Caco-2 (cell line): ENCODE measurements around the gene ZC3H18. TPM values are rescaled to one million over a fixed set of nuclear protein-coding genes. Genes with fewer than 3 reads are reported as not detected.
"Not testable (repeated sequence)": the region's sequence is repeated elsewhere in the genome, so short reads cannot be mapped to it uniquely, and the experiment has no call there.

ENCODE experiments used
- BruUV-seq: library from RNA; stranded (reverse); fragments of 400-500 nt; replicated peaks from 2 replicates; lab custom pipeline; 2021; lab: Mats Ljungman, UMichigan
- CTCF ChIA-PET: fragments of 300-600 bp; sonication (Branson Sonifier 250); formaldehyde crosslinking; loops from one replicate; lab custom pipeline; 2022; ENCODE audit warnings: antibody characterized with exemption; lab: Charles Lee
- POLR2A ChIA-PET: fragments of 300-600 bp; sonication (Branson Sonifier 250); formaldehyde crosslinking; loops from one replicate; lab custom pipeline; 2022; ENCODE audit warnings: antibody characterized with exemption; lab: Charles Lee
- DNase-seq, 2 experiments: peaks; one replicate each; pipeline versions ENCODE4 v3.0.0 to v3.0.0-alpha.2; 2020 to 2022
- H3K27me3 ChIP-seq: replicated peaks from 2 replicates; pipeline ENCODE4 v1.6.0; 2011; ENCODE audit warnings: low read length; ENCODE audit not compliant: control insufficient read depth, insufficient read depth
- H3K36me3 ChIP-seq: 2 replicates; pipeline ENCODE4 v1.5.1; 2011; ENCODE audit warnings: low read length; ENCODE audit not compliant: control insufficient read depth, insufficient read depth
- H3K4me1 ChIP-seq: fragments of 250-450 bp; sonication (Bioruptor Pico); 2 replicates; pipeline ENCODE4 v1.5.1; 2020; ENCODE audit warnings: mild to moderate bottlenecking
- H3K4me3 ChIP-seq: 2 replicates; pipeline ENCODE4 v1.5.1; 2011; ENCODE audit warnings: low read depth, mild to moderate bottlenecking, control low read depth, low read length
- H3K9me3 ChIP-seq: fragments of 250-450 bp; sonication (Bioruptor Pico); 2 replicates; pipeline ENCODE4 v1.5.1; 2020; ENCODE audit warnings: mild to moderate bottlenecking, moderate library complexity
- H3K27ac Mint-ChIP-seq: one replicate; pipeline ENCODE4 v1.8.0; 2022; ENCODE audit warnings: mixed read lengths; ENCODE audit not compliant: unreplicated experiment
- H3K27me3 Mint-ChIP-seq: one replicate; pipeline ENCODE4 v1.8.0; 2022; ENCODE audit warnings: mixed read lengths; ENCODE audit not compliant: insufficient read depth, unreplicated experiment
- H3K36me3 Mint-ChIP-seq: one replicate; pipeline ENCODE4 v1.8.0; 2022; ENCODE audit warnings: mild to moderate bottlenecking, mixed read lengths; ENCODE audit not compliant: insufficient read depth, unreplicated experiment
- H3K4me1 Mint-ChIP-seq: one replicate; pipeline ENCODE4 v1.8.0; 2022; ENCODE audit warnings: low read depth, mixed read lengths; ENCODE audit not compliant: unreplicated experiment
- H3K4me3 Mint-ChIP-seq: one replicate; pipeline ENCODE4 v1.8.0; 2022; ENCODE audit warnings: mild to moderate bottlenecking, moderate library complexity, mixed read lengths; ENCODE audit not compliant: unreplicated experiment
- H3K9me3 Mint-ChIP-seq: one replicate; pipeline ENCODE4 v1.8.0; 2022; ENCODE audit warnings: mixed read lengths; ENCODE audit not compliant: unreplicated experiment
- intact Hi-C: fragments of 100-400 bp; cut with micrococcal nuclease; formaldehyde crosslinking; loops from one replicate; pipeline ENCODE4 v1.10.0; 2022; ENCODE audit not compliant: unreplicated experiment
- total RNA-seq: library from RNA; stranded (reverse); gene quantifications from 2 replicates; pipeline ENCODE4 v1.2.3, GENCODE V29; 2022
- TF ChIP-seq, protein P1 (sequence below), 2 experiments: fragments of 200-600 bp in 1 of 2; IDR thresholded peaks; 1 replicate in 1 of 2; 2 replicates in 1 of 2; pipeline versions ENCODE4 v1.5.1 to v1.8.0; 2011 to 2022; ENCODE audit warnings: antibody characterized with exemption in 1 of 2, control low read depth in 1 of 2, inconsistent platforms in 1 of 2, low read depth in 1 of 2, low read length in 1 of 2, mild to moderate bottlenecking in 1 of 2, moderate library complexity in 1 of 2; ENCODE audit not compliant: insufficient read depth in 1 of 2, severe bottlenecking in 1 of 2, unreplicated experiment in 1 of 2

Gene ZC3H18
- total RNA-seq, 1 experiment from 2014 or later: 82.0 TPM

- TF ChIP-seq, protein P1, sequence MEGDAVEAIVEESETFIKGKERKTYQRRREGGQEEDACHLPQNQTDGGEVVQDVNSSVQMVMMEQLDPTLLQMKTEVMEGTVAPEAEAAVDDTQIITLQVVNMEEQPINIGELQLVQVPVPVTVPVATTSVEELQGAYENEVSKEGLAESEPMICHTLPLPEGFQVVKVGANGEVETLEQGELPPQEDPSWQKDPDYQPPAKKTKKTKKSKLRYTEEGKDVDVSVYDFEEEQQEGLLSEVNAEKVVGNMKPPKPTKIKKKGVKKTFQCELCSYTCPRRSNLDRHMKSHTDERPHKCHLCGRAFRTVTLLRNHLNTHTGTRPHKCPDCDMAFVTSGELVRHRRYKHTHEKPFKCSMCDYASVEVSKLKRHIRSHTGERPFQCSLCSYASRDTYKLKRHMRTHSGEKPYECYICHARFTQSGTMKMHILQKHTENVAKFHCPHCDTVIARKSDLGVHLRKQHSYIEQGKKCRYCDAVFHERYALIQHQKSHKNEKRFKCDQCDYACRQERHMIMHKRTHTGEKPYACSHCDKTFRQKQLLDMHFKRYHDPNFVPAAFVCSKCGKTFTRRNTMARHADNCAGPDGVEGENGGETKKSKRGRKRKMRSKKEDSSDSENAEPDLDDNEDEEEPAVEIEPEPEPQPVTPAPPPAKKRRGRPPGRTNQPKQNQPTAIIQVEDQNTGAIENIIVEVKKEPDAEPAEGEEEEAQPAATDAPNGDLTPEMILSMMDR (IDR thresholded peaks at IDR 0.05; ENCODE audit: insufficient read depth in 1 of 2, low read depth in 1 of 2, low read length in 1 of 2, severe bottlenecking in 1 of 2, unreplicated experiment in 1 of 2): no peak
- DNase-seq: no peak
- H3K4me3 ChIP-seq: no peak overlapping the region
- no peaks in the 10 kb centered on the region for H3K27me3 ChIP-seq
- Mint-ChIP-seq H3K27ac (peak overlapping the region; percentile 27), H3K4me3 (peak overlapping the region; percentile 6), H3K4me1 (no peaks in the 10 kb centered on the region), H3K27me3 (no peaks in the 10 kb centered on the region), H3K9me3 (no peaks in the 10 kb centered on the region), H3K36me3 (peaks cover 29% of the 10 kb centered on the region)
- intact Hi-C loops: no loop called here
- H3K4me1 ChIP-seq: no peaks in the 10 kb centered on the region
- ChIA-PET POLR2A (no interaction called here), CTCF (interaction anchor here (0.7 kb wide), 1 partner anchor 510 kb away, joined by 3 read pairs; no protein-coding TSS in a partner anchor)
- BruUV-seq: no TSS peak
- no peaks in the 10 kb centered on the region for H3K9me3 ChIP-seq
- H3K36me3 ChIP-seq: no peaks in the 10 kb centered on the region; the same call in 1 of the 2 replicates
These were observed 97.3 kb downstream of the ZC3H18 start for GRCh38 chr16:88667461-88667860.

- H3K4me1 Mint-ChIP-seq, H3K4me3 ChIP-seq, H3K4me3 Mint-ChIP-seq, H3K27ac Mint-ChIP-seq, H3K27me3 ChIP-seq, H3K9me3 ChIP-seq, H3K4me1 ChIP-seq, POLR2A ChIA-PET, BruUV-seq, H3K9me3 Mint-ChIP-seq, H3K27me3 Mint-ChIP-seq, DNase-seq, H3K36me3 ChIP-seq, intact Hi-C loops: not testable (repeated sequence)
- CTCF ChIA-PET: interaction anchor here (0.8 kb wide), 1 partner anchor 68 kb away, joined by 3 read pairs; no protein-coding TSS in a partner anchor
- H3K36me3 Mint-ChIP-seq: peaks cover 21% of the 10 kb centered on the region
These were observed 99.3 kb downstream of the ZC3H18 start for GRCh38 chr16:88669493-88669892.

- ChIA-PET POLR2A (no interaction called here), CTCF (interaction anchor here (0.8 kb wide), 1 partner anchor 68 kb away, joined by 3 read pairs; no protein-coding TSS in a partner anchor)
- Mint-ChIP-seq H3K27me3 (no peaks in the 10 kb centered on the region), H3K36me3 (peaks cover 21% of the 10 kb centered on the region), H3K4me3 (no peak overlapping the region), H3K9me3 (no peaks in the 10 kb centered on the region), H3K27ac (no peak overlapping the region), H3K4me1 (no peaks in the 10 kb centered on the region)
- intact Hi-C loops: no loop called here
- H3K36me3 ChIP-seq: no peaks in the 10 kb centered on the region; the same call in 1 of the 2 replicates
- TF ChIP-seq, protein P1 (IDR thresholded peaks at IDR 0.05; ENCODE audit: insufficient read depth in 1 of 2, low read depth in 1 of 2, low read length in 1 of 2, severe bottlenecking in 1 of 2, unreplicated experiment in 1 of 2): no peak
- H3K27me3 ChIP-seq: no peaks in the 10 kb centered on the region
- DNase-seq: no peak
- no peak overlapping the region for H3K4me3 ChIP-seq
- no peaks in the 10 kb centered on the region for H3K4me1 ChIP-seq
- no TSS peak for BruUV-seq
- H3K9me3 ChIP-seq: no peaks in the 10 kb centered on the region
These were observed 99.8 kb downstream of the ZC3H18 start for GRCh38 chr16:88669980-88670379.
